Measurements from ENCODE around the gene ROBO2.
A peak's percentile ranks its signal among the peaks of the same experiment; 100 is the strongest.

Gene ROBO2

GRCh38 chr3:77427528-77427927 lies 387.6 kb downstream of the ROBO2 start:
- no peak for DNase-seq

- DNase-seq: no peak
These were observed 397.0 kb downstream of the ROBO2 start for GRCh38 chr3:77436908-77437307.

- no peak for DNase-seq
These were observed 406.2 kb downstream of the ROBO2 start for GRCh38 chr3:77446084-77446483.

- no peak for DNase-seq
These were observed 406.9 kb downstream of the ROBO2 start for GRCh38 chr3:77446761-77447160.

- no peak for DNase-seq
These were observed 409.8 kb downstream of the ROBO2 start for GRCh38 chr3:77449459-77450350.

GRCh38 chr3:77456431-77456830 lies 416.5 kb downstream of the ROBO2 start:
- no peak for DNase-seq

- peak; percentile 35 for DNase-seq
These were observed 417.0 kb downstream of the ROBO2 start for GRCh38 chr3:77456906-77457305.

- no peak for DNase-seq
These were observed 420.0 kb downstream of the ROBO2 start for GRCh38 chr3:77459926-77460325.

GRCh38 chr3:77460326-77460725 lies 420.4 kb downstream of the ROBO2 start:
- no peak for DNase-seq

- no peak for DNase-seq
These were observed 423.1 kb downstream of the ROBO2 start for GRCh38 chr3:77462951-77463350.

- no peak for DNase-seq
These were observed 424.3 kb downstream of the ROBO2 start for GRCh38 chr3:77464111-77464688.

- DNase-seq: no peak
These were observed 426.7 kb downstream of the ROBO2 start for GRCh38 chr3:77466562-77467115.

- peak; percentile 39 for DNase-seq
These were observed 428.1 kb downstream of the ROBO2 start for GRCh38 chr3:77467702-77468625.

- DNase-seq: no peak
These were observed 428.7 kb downstream of the ROBO2 start for GRCh38 chr3:77468626-77469020.

- DNase-seq: no peak
These were observed 435.6 kb downstream of the ROBO2 start for GRCh38 chr3:77475507-77475906.

GRCh38 chr3:77479021-77479420 lies 439.1 kb downstream of the ROBO2 start:
- no peak for DNase-seq

GRCh38 chr3:77489216-77489615 lies 449.3 kb downstream of the ROBO2 start:
- no peak for DNase-seq

- DNase-seq: no peak
These were observed 452.1 kb downstream of the ROBO2 start for GRCh38 chr3:77491961-77492360.

- no peak for DNase-seq
These were observed 460.8 kb downstream of the ROBO2 start for GRCh38 chr3:77500721-77501120.

GRCh38 chr3:77506384-77506783 lies 466.5 kb downstream of the ROBO2 start:
- DNase-seq: no peak

- peak; percentile 31 for DNase-seq
These were observed 473.6 kb downstream of the ROBO2 start for GRCh38 chr3:77513542-77513941.

GRCh38 chr3:77514766-77515165 lies 474.9 kb downstream of the ROBO2 start:
- DNase-seq: no peak

- DNase-seq: no peak
These were observed 484.6 kb downstream of the ROBO2 start for GRCh38 chr3:77524463-77524862.

Measured in retina (tissue), 1 donor.